Transverse colon (tissue), 4 donors: ENCODE data around the gene PMP22. TPM values are rescaled to one million over a fixed set of nuclear protein-coding genes. Genes with fewer than 3 reads are reported as not detected.
A peak's percentile ranks its signal among the peaks of the same experiment; 100 is the strongest.

ENCODE experiments used
- DNase-seq: peaks from one replicate; pipeline ENCODE4 v3.0.0-alpha.2; 2019
- H3K27ac ChIP-seq, 4 donors: fragments of 200-600 bp; sonication (generic); 2 replicates each; pipeline ENCODE4 v1.5.1; 2016 to 2018; ENCODE audit warnings: inconsistent platforms in 4 of 4
- H3K27me3 ChIP-seq: fragments of 200-600 bp; sonication (generic); 2 replicates; pipeline ENCODE4 v1.5.1; 2017; ENCODE audit warnings: inconsistent platforms
- H3K36me3 ChIP-seq, 4 donors: fragments of 200-600 bp; sonication (generic); 2 replicates each; pipeline ENCODE4 v1.5.1; 2017 to 2019; ENCODE audit warnings: inconsistent platforms in 4 of 4
- H3K4me1 ChIP-seq, 4 donors: fragments of 200-600 bp; sonication (generic); 2 replicates each; pipeline ENCODE4 v1.5.1; 2017 to 2020; ENCODE audit warnings: inconsistent platforms in 4 of 4
- H3K4me3 ChIP-seq, 4 donors: fragments of 200-600 bp; sonication (generic); 1 replicate in 1 of 4; 2 replicates in 3 of 4; pipeline versions ENCODE4 v1.5.1 to v1.6.1; 2017 to 2019; ENCODE audit warnings: inconsistent platforms in 4 of 4
- H3K9me3 ChIP-seq, 2 donors: fragments of 200-600 bp; sonication (generic); 2 replicates each; pipeline ENCODE4 v1.5.1; 2017 to 2019; ENCODE audit warnings: inconsistent platforms in 2 of 2
- EP300 ChIP-seq: sonication (generic); formaldehyde crosslinking; IDR thresholded peaks from one replicate; pipeline ENCODE4 v1.6.1; 2017; ENCODE audit warnings: antibody characterized with exemption, low read depth
- POLR2A ChIP-seq: fragments of 450-650 bp; IDR thresholded peaks from one replicate; pipeline ENCODE4 v1.6.1; 2016; ENCODE audit warnings: antibody characterized with exemption, mild to moderate bottlenecking, moderate library complexity
- POLR2AphosphoS5 ChIP-seq, 3 donors: sonication (generic); formaldehyde crosslinking; IDR thresholded peaks; one replicate each; pipeline ENCODE4 v1.6.1; 2016; ENCODE audit warnings: antibody characterized with exemption in 3 of 3
- WGBS, 2 donors: methylation state at CpG; one replicate each; pipeline ENCODE4 v1.1.5; 2018; ENCODE audit warnings: low coverage in 1 of 2; 5-methylcytosine and 5-hydroxymethylcytosine counted together
- in situ Hi-C, 4 donors: fragments of 200-750 bp; cut with MboI; loops; one replicate each; pipeline versions ENCODE4 v1.15.0 to v1.15.1; 2017; ENCODE audit warnings: low sequenced_read_pairs in 3 of 4, low pct_ligation_motif_present in 1 of 4, low pct_unique_long_range_greater_than_20kb in 1 of 4
- intact Hi-C: fragments of 100-400 bp; cut with DNase I; formaldehyde crosslinking; loops from one replicate; pipeline ENCODE4 v1.15.1; 2023; ENCODE audit warnings: low total_unique reads
- total RNA-seq, 4 donors: library from RNA; depleted of rRNA; stranded (reverse); fragments of >200 nt; gene quantifications; one replicate each; pipeline ENCODE4 v1.1.0, GENCODE V29; 2016
- TF ChIP-seq, protein P1 (sequence below), 5 experiments: fragments of 200-600 bp in 3 of 5; fragments of 450-650 bp in 2 of 5; sonication (generic) in 3 of 5; IDR thresholded peaks; 1 replicate in 2 of 5; 2 replicates in 3 of 5; pipeline ENCODE4 v1.5.1; 2016 to 2017; ENCODE audit warnings: antibody characterized with exemption in 5 of 5, inconsistent platforms in 3 of 5, mild to moderate bottlenecking in 2 of 5, moderate library complexity in 1 of 5

Gene PMP22
- total RNA-seq, 4 donors from 2014 or later: 23.9 to 70.9 (median 49.1) TPM

DNA sequence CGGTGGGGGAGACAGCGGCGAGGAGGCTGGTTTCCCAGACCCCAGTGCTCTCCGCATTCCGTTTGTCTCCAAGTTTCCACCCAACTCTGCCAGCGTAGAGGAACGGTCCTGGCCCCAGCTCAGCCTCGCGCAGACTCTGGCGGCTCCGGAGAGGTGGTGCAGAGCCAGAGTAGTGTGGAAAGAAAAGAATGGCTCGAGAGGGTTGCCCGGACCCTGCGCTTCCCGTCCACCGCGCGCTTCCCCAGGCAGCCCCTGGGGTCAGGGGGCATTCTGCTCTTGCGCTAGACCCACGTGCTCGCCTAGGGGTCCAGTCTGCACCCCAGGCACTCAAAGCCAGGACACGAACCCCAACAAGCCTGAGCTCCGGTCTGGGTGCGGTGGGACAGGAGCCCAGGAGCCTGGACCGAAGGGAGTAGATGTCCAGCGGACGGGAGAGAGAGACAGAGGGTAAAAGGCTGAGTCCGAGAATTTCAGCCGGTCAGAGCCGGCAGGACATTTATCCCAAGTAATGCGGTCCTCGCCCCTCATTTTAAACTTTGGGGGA lies 3.8 kb downstream of the PMP22 start:
- Histone ChIP-seq H3K27ac (peak overlapping the region; percentile 92 to 97 (median 94)), H3K4me3 (peak overlapping the region; percentile 37 to 67 (median 50)), H3K36me3 (no peaks in the 10 kb centered on the region), H3K27me3 (peaks cover 8% of the 10 kb centered on the region), H3K9me3 (no peaks in the 10 kb centered on the region), H3K4me1 (peaks cover 31 to 86% (median 70%) of the 10 kb centered on the region in 4 donors)
- intact Hi-C loops (loop anchor here (2.0 to 5.0 kb wide), 3 partner anchors 46 to 195 kb away; no protein-coding TSS in a partner anchor), in situ Hi-C loops (loop anchor here in 3 of 4 donors (5.0 to 25.0 kb wide), 4 partner anchors 93 to 243 kb away; no protein-coding TSS in a partner anchor)
- TF ChIP-seq POLR2AphosphoS5 (IDR thresholded peaks at IDR 0.05) (no peak), POLR2A (no peak), EP300 (no peak)
- TF ChIP-seq, protein P1, sequence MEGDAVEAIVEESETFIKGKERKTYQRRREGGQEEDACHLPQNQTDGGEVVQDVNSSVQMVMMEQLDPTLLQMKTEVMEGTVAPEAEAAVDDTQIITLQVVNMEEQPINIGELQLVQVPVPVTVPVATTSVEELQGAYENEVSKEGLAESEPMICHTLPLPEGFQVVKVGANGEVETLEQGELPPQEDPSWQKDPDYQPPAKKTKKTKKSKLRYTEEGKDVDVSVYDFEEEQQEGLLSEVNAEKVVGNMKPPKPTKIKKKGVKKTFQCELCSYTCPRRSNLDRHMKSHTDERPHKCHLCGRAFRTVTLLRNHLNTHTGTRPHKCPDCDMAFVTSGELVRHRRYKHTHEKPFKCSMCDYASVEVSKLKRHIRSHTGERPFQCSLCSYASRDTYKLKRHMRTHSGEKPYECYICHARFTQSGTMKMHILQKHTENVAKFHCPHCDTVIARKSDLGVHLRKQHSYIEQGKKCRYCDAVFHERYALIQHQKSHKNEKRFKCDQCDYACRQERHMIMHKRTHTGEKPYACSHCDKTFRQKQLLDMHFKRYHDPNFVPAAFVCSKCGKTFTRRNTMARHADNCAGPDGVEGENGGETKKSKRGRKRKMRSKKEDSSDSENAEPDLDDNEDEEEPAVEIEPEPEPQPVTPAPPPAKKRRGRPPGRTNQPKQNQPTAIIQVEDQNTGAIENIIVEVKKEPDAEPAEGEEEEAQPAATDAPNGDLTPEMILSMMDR (IDR thresholded peaks at IDR 0.05): peak in 2 of 5 experiments; percentile 5 to 45
- 6% methylated on average over 32 of the region's 32 CpGs; no CpG with 5 or more reads in 1 of the 2 donors for WGBS, 2 donors
- peak; percentile 49 for DNase-seq

DNA sequence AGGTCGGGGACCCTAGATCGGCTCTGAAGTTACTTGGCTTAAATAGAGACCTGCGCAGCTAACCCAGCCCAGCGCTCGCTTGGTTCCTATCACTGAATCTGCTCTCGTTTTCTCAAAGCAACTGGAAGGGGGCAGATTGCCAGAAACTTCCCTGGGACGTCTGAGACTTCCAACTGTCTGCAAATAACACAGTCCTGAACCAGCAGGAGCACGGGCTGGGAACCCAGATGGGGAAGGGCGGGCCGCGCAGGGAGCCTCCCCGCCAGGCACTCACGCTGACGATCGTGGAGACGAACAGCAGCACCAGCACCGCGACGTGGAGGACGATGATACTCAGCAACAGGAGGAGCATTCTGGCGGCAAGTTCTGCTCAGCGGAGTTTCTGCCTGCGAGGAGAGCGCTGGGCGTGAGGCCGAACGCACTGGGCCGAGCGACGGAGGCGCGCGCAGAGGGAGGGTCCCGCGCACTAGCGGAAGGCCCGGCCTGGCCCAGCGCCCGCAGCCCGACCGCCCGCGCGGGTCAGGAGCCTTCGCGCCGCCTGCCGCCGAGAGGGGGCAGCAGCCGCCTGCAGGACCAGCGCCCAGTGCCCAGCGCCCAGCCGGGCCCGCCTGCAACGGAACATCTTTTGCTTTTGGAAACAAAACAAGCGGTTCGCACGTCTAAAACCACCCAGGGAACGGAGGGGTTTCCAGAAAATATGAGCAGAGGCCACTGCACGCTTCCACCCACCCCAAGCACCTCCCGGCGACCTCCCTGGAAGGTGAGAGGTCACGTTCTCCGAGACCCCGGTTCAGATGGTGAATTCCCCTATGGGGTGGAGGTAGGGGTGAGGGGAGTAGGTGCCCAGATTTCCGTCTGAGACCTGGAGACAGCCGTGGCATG lies 4.5 kb downstream of the PMP22 start:
- in situ Hi-C loops: loop anchor here in 3 of 4 donors (5.0 to 25.0 kb wide), 4 partner anchors 94 to 244 kb away; no protein-coding TSS in a partner anchor
- H3K4me1 ChIP-seq: peaks cover 34 to 93% (median 73%) of the 10 kb centered on the region in 4 donors
- peak; percentile 85 for DNase-seq
- peak overlapping the region; percentile 38 to 67 (median 50) for H3K4me3 ChIP-seq
- H3K27me3 ChIP-seq: peaks cover 8% of the 10 kb centered on the region
- intact Hi-C loops: loop anchor here (1.0 to 5.0 kb wide), 4 partner anchors 47 to 242 kb away; no protein-coding TSS in a partner anchor
- WGBS, 2 donors: 0 to 3% methylated on average over 7 to 27 of the region's 67 CpGs
- H3K36me3 ChIP-seq: no peaks in the 10 kb centered on the region
- peak overlapping the region; percentile 92 to 97 (median 94) for H3K27ac ChIP-seq
- TF ChIP-seq POLR2A: peak; percentile 31
- peak; percentile 39 to 65 (median 56) for TF ChIP-seq POLR2AphosphoS5 (IDR thresholded peaks at IDR 0.05)
- TF ChIP-seq EP300: no peak
- TF ChIP-seq, protein P1 (IDR thresholded peaks at IDR 0.05): peak in 4 of 5 experiments; percentile 63 to 90 (median 68)
- no peaks in the 10 kb centered on the region for H3K9me3 ChIP-seq

DNA sequence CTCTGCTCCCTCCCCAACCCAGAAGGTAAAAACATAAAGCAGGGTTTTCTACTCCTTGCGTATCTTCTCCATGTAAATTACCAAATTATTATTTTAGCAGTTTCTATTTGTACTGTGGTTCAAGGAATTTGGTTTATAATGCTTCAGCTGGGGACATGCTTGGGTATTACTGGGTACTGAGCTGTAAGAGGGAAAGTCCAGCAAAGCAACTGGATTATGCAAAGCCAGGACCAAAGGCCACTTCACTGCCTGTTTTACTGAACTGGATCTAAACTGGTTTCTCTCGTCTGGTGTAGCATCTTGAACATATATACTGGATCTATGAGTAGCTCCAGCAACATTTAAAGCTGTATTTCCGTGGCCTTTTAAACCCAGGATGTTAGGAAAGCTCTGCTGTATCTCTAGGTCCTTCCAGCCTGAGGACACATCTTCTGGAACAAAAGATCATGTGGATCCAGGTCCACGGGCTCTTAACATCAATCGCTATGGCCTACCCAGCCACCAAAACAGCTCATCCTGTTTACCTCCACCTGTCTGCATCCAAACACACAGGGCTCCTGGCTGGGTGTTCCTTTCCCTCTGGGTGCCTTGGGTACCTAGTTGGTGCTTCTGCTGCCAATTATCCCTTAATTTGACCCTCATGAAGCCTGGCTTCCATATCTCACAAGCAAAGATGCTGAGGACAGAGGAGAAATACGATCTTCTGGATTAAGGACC lies 7.2 kb downstream of the PMP22 start:
- H3K36me3 ChIP-seq: peaks cover 0 to 2% (median 0%) of the 10 kb centered on the region in 4 donors
- no peak for DNase-seq
- peaks cover 23 to 90% (median 52%) of the 10 kb centered on the region in 4 donors for H3K4me1 ChIP-seq
- in situ Hi-C loops: loop anchor here in 2 of 4 donors (5.0 to 25.0 kb wide), 3 partner anchors 154 to 247 kb away; no protein-coding TSS in a partner anchor
- H3K27ac ChIP-seq: peak overlapping the region; percentile 92 to 97 (median 94)
- 69 to 78% methylated on average over 3 to 6 of the region's 6 CpGs for WGBS, 2 donors
- no peaks in the 10 kb centered on the region for H3K9me3 ChIP-seq
- TF ChIP-seq EP300 (no peak), POLR2AphosphoS5 (IDR thresholded peaks at IDR 0.05) (no peak)
- TF ChIP-seq, protein P1 (IDR thresholded peaks at IDR 0.05): no peak
- H3K4me3 ChIP-seq: peak overlapping the region in 2 of 4 donors; percentile 2 to 67
- intact Hi-C loops: no loop called here
- peaks cover 8% of the 10 kb centered on the region for H3K27me3 ChIP-seq
